HG02884 (cell line): ENCODE measurements around the gene SVIP.
A peak's percentile ranks its signal among the peaks of the same experiment; 100 is the strongest.

Experiments used
- ATAC-seq: cut with Tn5 transposase; IDR thresholded peaks from one replicate; pipeline ENCODE4 v1.9.1; 2021; ENCODE audit warnings: mild to moderate bottlenecking, moderate library complexity; ENCODE audit not compliant: unreplicated experiment

The SVIP gene, protein sequence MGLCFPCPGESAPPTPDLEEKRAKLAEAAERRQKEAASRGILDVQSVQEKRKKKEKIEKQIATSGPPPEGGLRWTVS

DNA sequence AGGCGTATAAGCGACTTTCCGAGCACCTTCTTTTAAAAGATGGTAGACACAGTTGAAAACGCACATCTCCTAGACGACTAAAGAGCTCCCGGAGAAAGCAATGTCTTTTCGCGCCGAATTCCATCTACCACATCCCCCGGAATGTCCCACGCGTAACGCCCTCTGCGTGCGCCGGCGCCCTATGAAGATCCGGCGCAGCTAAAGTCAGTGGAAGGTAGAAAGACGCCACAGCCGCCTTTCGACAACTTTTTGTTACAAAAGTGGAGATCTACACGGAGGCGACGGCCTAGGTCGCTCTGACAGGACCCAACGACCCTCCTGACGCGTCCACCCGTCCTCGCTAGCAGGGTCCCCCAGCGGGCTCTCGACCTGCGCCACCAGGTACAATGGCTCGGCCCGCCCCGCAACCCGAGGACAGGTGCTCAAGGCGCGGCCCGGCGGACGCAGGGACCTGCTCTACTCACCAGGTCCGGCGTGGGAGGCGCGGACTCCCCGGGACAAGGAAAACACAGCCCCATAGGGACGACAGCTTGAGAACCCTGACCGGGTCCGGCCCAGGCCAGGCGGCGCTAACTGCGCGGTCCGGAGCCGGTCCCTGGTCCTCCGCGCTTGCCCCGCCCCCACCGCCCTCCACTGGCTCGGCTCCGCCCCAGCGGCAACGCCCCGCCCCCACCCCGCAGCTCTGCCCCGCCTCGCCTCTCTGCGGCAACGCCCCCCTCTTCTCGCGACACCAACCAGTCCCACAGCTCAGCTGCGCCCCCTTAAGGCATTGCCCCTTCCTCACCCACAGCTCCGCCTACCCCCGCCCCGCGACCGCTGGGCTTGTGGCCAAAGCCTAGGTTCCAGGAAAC lies at the start of gene SVIP:
SVIP (minus strand) TSS at position 571 of the 851 bp plus-strand sequence; CDS start at position 518, 53 bp downstream.
- ATAC-seq = peak; percentile 85

DNA sequence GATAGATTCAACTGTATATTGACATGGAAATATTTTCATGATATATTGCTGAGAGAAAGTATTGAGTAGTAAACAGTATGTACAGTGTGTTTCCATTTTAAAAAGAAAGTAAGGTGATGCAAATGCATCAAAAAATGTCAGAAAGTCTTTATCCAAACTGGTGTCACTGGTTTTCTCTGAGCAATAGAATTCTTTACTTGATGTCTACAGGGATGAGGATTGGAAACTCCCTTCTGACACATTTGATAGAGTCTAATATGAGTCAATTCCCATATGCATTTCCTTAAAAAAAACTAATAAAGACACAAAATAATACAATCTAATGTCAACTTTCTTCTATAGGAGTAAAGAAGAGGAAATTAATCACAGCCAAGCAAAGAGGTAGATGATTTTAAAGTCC lies 49.0 kb upstream of the SVIP start:
- ATAC-seq = no peak

DNA sequence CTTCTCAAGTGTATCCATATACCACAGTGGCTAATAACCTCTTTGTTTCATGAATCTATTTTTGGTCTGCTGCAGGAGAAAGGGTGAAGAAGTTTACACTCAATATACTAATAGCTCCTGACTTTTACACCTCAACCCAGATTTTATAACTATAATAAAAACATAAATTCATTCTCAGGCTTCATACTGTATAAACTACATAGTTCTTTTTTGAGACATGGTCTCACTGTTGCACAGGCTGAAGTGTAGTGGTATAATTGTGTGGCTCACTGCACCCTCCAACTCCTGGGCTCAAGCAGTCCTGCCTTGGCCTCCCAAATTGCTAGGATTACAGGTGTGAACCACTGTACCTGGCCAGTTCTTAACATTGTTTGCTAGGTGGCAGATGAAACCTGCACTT lies 48.4 kb upstream of the SVIP start:
- no peak for ATAC-seq

DNA sequence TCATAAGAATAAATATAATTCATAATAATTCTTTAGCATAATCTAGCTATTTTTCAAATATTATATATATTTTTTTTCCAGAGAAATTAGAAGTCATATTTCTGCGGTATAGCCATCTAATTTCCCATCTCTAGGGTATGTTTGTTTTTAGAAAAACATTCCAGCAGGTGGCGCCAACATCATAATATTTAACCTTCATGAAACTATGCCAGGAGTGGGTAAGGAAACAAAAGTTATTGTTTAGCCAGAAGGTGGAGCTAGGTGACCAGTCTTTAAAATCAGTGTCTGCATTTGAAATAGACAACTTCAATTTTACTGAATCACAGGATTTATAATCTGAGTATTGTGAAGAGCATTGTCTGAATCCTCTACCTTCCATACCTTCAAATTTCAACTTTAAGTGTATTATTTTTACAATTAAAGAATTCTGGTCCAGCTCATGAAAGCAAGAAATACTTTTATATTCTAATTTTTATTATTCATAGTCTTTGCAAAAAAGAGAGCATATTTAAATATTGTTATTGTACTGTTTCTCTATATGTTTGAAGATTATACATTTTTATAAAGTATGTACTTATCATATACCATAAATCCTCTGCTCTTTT lies 46.4 kb upstream of the SVIP start:
- peak; percentile 99 for ATAC-seq

DNA sequence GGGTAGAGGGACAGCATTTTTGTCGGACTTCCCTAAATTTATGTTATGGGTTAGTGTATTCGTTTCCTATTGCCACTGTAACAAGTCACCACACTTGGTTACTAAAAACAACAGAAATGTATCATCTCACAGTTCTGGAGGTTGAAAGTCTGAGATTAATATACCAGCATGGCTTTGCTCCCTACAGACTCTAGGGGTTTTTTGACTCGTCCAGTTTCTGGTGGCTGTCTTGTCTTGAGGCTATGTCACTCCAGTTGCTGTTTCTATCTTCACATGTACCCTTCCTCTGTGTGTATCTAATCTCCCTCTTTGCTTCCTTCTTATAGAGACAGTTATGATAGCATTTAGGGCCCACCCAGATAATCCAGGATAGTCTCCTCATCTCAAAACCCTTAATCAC lies 39.7 kb upstream of the SVIP start:
- no peak for ATAC-seq

DNA sequence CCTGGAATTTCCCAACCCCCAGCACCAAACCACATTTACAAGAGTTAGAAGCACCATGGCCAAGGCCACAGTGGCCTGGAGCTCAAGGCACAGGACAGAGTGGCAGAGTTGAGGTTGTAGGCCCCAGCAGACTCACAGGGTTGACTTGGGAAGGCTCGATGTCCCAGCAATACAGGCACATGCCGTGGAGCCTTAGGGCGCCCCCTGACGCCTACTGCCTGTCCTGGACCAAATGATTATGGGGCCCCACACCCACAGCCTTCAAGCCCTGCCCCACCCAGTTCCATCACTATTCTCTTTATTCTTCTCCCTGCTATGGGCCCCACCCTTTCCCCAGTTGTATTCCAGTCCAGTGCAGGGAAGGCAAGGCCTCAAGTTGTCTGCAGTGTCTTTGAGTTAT lies 30.6 kb upstream of the SVIP start, which contains the start of gene CCDC179:
CCDC179 (minus strand) TSS at position 234 of the 400 bp plus-strand sequence; CDS start at position 181, 53 bp downstream.
- ATAC-seq = no peak

DNA sequence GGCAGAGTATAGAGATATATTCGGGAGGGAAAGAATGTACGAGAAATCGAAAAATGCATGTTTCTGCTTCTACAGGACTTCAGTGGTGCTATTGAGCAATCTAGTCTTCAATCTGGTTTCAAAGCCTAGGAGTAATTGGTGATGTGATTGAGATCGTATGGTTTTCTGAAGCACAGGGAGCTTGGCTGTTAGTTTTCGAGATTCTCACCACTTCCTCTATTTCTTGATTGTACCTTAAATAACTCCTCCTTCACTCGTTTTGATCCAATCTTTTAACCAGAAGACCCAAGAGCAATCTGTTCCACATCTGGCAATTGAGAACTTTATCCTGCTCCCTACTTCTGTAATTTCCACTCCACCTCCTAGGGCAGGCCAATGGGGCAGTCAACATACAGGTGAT lies 30.2 kb upstream of the SVIP start:
- no peak for ATAC-seq

DNA sequence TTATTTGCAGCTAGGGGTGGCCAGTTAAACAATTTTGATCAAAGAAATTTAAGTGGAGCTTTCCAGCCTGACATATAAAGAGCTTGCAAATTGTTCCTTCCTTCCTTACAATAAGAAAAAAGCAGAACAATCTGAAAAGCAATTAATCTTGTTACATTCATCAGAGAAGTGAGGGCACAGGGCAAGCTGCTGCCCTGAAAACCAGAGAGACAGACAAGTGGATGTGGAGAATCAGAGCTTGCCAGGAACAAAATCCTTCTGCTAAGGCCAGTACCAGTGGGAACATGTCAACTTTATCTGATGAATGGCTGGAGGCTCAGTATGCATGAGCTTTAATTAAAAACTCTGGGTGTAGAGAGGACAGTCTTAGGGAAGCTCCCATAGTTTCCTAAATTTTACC lies 21.9 kb upstream of the SVIP start:
- no peak for ATAC-seq

DNA sequence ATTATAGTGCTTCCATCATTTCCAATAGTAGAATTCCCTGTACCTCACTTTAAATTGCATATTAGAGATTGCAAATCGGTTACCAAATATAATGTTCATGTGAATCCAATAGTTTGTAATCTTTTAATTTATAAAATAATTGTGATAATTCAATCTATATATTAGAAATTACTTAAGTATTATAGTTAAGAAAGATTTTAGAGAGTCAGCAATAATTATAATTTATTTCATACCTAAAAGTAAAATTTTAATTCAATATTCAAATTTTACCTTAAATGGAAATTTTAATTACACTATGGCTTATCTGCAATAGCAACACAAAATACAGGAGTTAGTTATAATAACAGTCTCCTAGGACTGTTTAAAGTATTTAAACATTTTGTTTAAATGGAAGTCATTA lies 17.1 kb upstream of the SVIP start:
- ATAC-seq = no peak

DNA sequence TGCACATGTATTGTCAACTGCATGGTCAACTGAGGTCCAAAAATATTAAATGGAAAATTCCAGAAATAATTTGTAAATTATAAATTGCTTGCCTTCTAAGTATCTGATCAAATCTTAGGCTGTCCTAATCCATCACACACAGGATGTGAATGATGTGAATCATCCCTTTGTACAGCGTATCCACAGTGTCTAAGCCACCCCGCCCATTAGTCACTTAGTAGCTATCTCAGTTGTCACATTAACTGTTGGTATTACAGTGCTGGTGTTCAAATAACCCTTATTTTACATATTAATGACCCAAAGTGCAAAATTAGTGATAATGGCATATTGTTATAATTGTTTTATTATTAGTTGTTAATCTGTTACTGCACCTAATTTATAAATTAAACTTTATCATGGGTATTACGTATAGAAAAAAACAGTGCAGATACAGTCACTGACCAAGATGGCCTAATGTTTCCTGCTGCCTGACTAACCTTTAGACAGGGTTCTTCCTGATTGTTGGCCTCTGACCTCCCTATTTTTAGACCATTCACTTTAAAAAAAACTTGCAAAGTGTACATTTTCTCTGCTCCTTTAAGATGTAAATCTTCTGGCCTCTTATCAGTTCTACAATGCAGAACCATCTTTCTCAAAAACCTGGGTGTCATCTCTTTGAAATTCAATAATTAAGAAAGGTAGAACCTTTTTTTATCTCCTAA lies 2.9 kb upstream of the SVIP start:
- ATAC-seq = no peak

DNA sequence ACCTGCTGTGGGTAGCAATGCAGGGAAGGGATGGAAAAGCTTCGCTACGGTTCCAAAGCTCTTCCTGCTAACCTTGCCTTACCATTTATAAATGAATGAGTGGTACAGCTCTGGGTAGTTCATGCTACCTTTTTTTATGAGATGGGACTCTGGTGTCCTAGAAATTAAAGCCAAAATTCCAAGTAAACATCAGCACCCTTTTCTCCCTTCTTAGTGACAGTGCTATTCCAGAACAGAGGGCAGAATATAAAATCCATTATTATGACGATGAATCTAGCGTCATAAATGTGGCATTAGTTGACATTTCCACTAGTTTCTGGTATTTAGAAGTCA lies 447 bp upstream of the SVIP start:
- ATAC-seq = no peak

DNA sequence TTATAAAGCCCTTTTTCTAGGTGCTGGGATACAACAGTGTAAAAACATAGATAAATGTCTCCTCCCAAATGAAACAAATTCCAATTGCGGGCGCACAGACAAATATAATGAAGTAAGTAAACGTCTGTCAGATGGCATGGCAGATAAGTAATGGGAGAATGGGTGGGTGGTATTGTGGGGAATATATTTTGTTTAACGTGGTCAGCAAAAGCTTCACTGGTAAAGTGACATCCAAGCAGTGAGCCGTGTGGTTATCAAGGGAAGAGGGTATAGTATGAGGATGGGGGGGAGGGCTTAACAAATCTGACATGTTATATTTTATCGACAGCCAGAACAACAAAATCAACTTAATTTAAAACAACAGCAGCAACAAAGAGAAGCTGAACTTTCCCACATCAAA lies 1.2 kb downstream of the SVIP start:
- no peak for ATAC-seq

DNA sequence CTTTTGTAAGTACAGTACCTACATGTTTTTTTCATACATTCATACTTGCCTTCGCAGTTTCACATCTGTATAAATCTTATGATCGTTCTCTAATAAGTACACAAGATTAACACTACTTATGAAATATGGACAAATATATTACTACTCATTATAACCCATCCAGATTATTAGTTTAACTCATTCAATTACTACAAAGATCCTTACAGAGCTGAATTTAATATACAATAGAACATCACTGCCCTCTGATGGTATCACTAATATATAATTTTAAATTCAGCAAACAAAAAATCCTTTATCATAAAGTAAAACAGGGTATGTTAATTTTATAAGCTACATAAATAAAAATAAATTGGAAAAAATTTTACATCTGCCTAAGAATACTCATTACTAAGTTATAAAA lies 7.4 kb downstream of the SVIP start:
- no peak for ATAC-seq

DNA sequence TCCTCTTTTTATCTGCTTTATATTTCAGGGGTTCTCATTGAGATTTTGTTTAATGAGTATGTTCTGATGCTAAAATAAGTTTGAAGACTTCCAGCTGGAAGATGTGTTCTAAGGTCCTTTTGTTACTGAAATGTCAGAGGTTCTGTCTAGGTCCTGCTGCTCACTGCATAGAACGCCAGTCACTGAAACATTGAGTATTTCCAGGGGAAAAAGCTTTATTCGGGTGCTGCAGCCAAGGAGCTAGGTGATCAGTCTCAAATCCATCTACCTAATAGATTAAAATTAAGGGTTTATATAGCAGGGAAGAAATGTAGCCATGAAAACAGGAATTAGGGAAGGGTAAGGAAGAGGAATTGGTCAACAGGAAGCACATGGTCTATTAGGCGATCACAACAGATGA lies 19.7 kb downstream of the SVIP start:
- no peak for ATAC-seq

DNA sequence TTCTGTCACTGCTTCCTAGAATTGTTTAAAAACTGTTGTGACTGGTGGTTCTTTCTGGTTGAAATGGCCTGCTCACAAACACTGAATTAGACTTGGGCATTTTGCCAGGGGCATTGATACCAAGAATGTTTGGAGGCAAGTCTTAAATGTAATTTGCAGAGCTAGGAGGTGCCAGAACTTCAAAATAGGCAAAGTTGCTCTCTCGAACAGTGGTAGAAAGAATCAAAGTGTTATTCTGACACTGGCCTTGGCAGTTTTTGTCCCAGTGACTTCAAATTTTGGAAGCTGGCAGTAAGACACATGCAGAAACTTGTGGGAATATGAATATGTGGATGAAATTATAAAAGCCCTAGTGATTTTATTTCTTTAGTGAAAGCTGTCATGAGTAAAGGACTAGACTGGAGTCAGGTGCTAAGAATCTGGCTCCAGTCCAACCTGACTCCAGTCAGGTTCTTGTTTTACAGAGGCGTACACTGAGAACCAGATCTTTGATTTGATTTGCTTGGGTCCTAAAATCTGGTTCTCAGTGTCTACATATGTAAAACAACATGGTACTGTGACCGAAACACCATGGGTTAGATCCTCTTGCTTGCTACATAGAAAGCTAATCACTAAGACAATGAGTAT lies 20.9 kb downstream of the SVIP start:
- ATAC-seq = peak; percentile 25

DNA sequence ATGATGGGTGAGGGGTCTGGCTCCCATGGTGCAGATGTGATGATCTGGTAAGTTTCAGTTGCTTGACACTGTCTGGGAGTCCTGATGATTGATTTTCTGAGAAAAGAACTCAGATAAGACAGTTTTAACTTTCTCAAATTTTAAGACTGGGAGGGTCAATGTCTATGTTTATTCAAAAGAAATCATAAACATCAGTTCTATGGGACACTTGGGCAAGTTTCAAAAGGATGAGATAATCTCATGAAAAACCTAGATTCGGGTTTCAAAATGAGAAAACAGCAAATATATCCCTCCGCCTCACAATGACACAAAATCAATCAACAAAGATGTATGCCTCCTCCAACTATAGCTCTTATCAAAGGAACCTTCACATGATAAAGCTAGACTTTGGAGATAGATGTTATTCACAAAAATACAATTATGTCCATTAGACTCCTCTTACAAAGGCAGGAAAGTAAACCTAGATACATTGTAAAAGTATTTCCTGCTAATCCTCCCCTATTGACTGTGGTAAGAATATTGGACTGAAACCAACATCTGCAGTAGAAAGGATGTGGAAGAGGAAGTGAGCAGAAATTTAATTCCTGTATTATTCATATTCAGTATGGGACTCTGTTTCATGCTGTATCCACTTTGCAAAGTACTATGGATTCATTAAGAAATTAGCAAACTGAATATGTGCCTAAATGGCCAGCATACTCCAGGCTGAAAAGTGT lies 21.6 kb downstream of the SVIP start:
- peak; percentile 98 for ATAC-seq

DNA sequence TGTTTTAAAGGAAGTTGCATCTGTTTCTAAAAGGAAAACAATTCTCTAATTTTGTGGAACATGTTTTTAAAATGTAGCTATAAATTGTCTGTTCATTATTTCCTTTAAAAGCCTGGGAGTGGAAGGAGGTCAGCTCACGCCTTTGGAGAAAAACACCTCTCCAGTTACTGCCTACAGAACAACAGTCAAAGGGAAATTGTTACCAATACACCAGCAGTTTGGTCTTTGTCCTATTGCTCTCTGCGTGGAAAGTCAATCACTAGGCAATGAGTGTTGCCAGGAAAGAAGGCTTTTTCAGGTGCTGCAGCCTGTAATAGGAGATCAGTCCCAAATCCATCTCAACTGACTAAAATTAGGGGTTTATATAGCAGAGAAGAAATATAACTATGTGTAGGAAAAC lies 22.2 kb downstream of the SVIP start:
- no peak for ATAC-seq

DNA sequence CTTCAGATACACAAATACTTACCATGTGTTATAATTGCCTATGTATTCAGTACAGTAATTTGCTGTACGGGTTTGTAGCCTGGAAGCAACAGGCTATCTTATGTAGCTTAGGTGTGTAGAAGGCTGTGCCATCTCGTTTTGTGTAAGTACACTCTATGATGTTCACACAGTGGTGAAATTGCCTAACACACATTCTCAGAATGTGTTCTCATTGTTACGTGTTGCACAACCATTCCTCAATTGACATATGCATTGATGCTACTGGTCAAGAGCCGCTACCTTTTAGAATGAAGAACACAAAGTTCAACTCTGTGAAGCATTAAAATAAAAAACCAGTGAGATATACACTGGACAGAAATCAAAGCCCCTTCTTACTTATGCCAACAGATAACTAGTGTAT lies 26.7 kb downstream of the SVIP start:
- ATAC-seq = no peak

DNA sequence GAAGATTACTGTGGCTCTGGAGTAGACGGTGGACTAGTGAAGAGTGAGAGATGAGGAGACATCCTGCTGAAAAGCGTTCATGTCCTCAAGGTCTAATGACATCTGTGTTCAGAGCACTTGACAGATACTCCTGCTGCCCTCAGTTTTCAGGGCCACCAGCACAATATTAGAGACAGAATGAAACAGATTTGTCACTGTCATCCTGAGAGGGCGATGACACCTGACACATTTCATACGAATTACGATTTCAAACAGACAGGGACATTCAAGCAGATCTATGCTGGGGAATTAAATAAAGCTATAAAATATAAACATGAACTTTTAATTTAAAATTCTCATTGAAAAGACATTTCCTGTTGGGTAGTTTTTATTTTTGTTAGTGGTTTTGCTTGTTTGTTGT lies 29.1 kb downstream of the SVIP start:
- ATAC-seq = no peak

DNA sequence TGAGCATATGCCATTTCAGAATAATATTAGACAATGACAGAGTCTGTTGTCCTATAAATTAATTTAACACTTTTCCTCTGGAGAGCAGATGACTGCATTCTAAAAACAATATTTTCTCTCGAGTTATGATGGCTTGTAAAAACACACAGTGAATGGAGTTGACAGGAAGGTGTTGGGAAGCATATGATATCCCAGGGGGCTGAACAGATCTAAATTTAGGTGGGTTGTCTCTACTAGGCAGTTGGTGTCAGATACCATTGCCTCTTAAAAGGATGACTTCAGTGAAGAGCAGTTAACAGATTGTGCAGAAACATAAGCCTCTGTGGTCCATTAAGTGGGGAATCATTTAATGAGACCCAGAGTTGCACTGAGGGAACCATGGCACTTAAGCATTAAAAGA lies 30.7 kb downstream of the SVIP start:
- no peak for ATAC-seq

DNA sequence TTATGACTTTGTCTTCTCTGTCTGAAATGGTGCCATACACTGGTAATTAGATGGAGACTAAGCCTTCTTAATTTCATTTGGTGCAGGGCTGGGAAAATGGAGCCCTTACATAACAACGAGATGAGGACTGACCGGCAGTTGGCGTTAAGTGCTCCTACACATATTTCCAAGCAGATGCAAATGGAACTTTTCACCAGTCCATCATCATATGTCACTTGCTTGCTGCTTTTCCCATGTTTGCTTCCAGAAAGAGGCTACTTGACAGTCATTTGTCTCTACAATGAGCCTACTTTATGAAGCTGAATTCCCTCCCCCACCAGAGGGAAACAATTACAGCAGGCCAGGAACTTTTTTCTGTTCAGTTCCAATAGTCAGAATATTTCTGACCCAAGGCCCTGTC lies 32.6 kb downstream of the SVIP start:
- ATAC-seq = no peak
